ENCODE data around the gene HTRA3. TPM values are rescaled to one million over a fixed set of nuclear protein-coding genes. Genes with fewer than 3 reads are reported as not detected.

Gene HTRA3
- total RNA-seq, 1 donor from 2014 or later: 3.4 TPM

DNA sequence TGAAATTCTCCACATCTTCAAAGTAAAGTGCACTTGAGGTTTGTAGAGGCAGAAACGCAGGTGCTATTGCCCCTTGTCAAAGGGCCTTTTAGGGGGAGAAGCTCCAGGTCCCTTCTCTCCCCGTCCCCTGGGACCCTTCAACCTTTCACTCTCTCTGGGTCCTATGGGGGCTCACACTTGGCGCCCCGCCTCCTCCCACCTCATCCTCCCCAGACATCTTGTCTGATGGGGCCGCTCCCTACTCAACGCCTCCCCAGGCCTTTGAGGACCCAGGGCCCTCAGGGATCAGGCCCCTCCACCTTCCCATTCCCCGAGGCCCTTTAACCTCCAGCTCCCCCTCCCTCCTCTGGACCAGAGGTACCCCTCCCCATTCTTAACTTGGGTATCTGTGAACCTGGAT is 1.3 kb upstream of the HTRA3 start:
- no peak overlapping the region for H3K27ac Mint-ChIP-seq (ENCODE audit: unreplicated experiment)
- no peaks in the 10 kb centered on the region for H3K9me3 Mint-ChIP-seq
- peaks cover 20% of the 10 kb centered on the region for H3K4me1 Mint-ChIP-seq
- TF ChIP-seq, protein P1, sequence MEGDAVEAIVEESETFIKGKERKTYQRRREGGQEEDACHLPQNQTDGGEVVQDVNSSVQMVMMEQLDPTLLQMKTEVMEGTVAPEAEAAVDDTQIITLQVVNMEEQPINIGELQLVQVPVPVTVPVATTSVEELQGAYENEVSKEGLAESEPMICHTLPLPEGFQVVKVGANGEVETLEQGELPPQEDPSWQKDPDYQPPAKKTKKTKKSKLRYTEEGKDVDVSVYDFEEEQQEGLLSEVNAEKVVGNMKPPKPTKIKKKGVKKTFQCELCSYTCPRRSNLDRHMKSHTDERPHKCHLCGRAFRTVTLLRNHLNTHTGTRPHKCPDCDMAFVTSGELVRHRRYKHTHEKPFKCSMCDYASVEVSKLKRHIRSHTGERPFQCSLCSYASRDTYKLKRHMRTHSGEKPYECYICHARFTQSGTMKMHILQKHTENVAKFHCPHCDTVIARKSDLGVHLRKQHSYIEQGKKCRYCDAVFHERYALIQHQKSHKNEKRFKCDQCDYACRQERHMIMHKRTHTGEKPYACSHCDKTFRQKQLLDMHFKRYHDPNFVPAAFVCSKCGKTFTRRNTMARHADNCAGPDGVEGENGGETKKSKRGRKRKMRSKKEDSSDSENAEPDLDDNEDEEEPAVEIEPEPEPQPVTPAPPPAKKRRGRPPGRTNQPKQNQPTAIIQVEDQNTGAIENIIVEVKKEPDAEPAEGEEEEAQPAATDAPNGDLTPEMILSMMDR (conservative IDR thresholded peaks at IDR 0.05): no peak
- H3K27me3 Mint-ChIP-seq (ENCODE audit: low read depth): peaks cover 32% of the 10 kb centered on the region
- DNase-seq (ENCODE audit: low read depth, low spot score): no peak
- no peaks in the 10 kb centered on the region for H3K36me3 Mint-ChIP-seq (ENCODE audit: low read depth)
- no peak overlapping the region for H3K4me3 Mint-ChIP-seq

DNA sequence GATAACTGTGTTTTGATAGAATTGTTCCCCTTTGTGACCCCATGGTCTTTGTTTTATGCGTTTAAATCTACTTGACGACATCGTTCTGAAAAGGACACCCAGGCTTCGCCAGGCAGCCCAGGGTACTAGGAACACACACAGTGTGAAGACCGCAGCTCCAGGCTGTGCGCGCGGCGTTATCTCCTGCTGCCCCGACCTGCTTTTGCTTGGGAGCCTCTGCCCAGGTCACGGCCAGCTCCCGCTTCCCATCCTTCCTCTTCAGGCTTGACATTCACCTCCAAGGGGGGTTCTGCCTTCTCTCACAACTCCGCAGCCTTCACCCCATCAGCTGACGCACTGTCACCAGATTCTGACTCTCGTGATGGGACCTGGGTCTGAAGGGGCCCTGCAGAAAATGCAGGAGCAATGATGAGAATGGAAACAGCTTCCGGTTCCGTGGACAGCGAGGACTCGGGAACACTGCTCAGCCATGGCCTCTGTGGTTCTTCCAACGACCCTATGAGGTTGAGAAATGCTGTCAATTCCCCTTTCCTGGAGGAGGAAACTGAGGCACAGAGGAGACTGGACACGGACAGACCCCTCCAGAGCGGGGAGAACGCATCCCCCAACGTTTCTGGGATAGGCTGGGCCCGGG is 536 bp upstream of the HTRA3 start:
- no peak for DNase-seq (ENCODE audit: low read depth, low spot score)
- Mint-ChIP-seq H3K27ac (ENCODE audit: unreplicated experiment) (no peak overlapping the region), H3K36me3 (ENCODE audit: low read depth) (no peaks in the 10 kb centered on the region), H3K9me3 (no peaks in the 10 kb centered on the region), H3K4me1 (peaks cover 12% of the 10 kb centered on the region), H3K27me3 (ENCODE audit: low read depth) (peaks cover 29% of the 10 kb centered on the region), H3K4me3 (no peak overlapping the region)
- TF ChIP-seq, protein P1 (conservative IDR thresholded peaks at IDR 0.05): no peak

DNA sequence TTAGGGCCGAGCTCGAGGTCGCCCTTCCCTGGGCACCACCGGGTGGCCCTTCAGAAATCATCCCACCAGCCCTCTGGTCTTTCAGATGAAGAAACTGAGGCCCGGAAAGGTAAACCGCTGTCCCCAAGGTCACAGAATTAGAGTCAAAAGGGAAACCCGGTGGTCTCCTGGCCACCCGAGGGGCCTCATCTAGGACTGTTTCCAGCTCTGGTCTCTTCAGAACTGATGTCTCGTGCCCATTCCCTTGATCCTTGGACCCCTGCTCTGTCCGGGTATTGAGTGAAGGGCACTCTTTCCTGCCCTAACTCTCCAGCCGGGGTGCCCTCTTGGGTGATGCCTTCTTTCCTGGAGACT is 841 bp downstream of the HTRA3 start:
- Mint-ChIP-seq H3K27me3 (ENCODE audit: low read depth) (peaks cover 29% of the 10 kb centered on the region), H3K4me1 (peaks cover 12% of the 10 kb centered on the region), H3K36me3 (ENCODE audit: low read depth) (no peaks in the 10 kb centered on the region), H3K4me3 (no peak overlapping the region), H3K9me3 (no peaks in the 10 kb centered on the region), H3K27ac (ENCODE audit: unreplicated experiment) (no peak overlapping the region)
- TF ChIP-seq, protein P1 (conservative IDR thresholded peaks at IDR 0.05): no peak
- no peak for DNase-seq (ENCODE audit: low read depth, low spot score)

DNA sequence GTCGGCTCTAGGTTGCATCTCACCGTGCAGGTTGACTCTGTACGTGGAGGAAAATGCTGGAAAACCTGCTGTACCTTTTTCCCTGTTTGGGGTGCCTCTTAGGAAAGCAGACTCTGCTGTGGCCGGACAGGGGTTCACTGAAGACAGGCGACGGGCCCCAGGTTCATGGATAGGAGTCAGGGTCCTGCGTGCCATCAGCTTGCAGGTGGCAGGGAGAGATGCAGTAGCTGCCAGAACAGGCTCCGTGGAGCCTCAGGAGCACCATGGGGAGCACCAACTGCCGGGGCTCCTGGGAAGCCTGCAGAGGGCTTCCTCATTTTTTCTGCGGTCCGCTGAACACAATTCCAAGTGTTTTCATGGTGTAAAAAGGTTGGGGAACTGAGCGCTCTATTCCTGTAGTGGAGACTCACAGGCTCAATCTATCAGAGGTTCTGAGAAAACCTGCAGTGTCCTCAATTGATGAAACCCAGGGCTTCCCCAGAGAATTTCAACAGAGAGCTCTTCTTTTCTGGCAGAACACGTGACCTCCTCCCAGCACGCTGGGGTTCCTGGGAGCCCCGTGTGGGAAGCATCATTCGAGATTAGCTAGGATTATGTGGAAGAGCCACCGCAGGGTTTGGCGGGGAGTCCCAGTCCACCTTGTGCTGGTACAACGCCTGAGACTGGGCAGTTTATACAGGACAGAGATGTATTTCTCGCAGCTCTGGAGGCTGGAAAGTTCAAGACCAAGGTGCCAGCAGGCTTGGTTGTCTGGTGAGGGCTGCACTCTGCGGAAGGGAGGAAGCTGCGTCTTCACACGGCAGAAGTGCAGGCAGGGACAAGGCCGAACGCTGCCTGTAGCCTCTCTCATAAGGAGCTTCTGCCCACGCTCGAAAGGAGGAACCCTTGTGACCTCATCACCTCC is 1.6 kb downstream of the HTRA3 start:
- Mint-ChIP-seq H3K4me1 (peaks cover 9% of the 10 kb centered on the region), H3K36me3 (ENCODE audit: low read depth) (no peaks in the 10 kb centered on the region), H3K4me3 (peak overlapping the region; percentile 49), H3K9me3 (no peaks in the 10 kb centered on the region), H3K27ac (ENCODE audit: unreplicated experiment) (peak overlapping the region; percentile 57), H3K27me3 (ENCODE audit: low read depth) (peaks cover 29% of the 10 kb centered on the region)
- TF ChIP-seq, protein P1 (conservative IDR thresholded peaks at IDR 0.05): no peak
- DNase-seq (ENCODE audit: low read depth, low spot score): no peak

DNA sequence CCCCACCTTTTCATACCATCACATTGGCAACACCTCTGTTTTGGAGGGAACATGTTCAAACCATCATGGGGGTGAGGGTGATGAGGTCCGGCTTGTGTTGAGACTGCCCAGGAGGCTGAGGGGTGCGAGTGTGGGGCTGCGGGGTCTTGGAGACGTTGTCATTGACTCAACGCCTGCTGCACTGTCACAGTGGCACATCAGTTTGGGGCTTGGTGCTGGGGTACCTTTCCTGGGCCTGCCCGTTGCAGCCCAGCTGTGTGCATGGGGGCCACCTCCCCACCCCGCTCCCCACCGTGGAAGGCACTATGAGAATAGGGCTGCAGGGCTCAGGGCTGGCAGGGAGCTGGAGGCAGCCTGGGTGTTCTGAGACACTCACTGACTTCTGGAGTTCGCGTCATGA is 2.3 kb downstream of the HTRA3 start:
- H3K4me3 Mint-ChIP-seq: no peak overlapping the region
- no peaks in the 10 kb centered on the region for H3K36me3 Mint-ChIP-seq (ENCODE audit: low read depth)
- peaks cover 9% of the 10 kb centered on the region for H3K4me1 Mint-ChIP-seq
- H3K27me3 Mint-ChIP-seq (ENCODE audit: low read depth): peaks cover 29% of the 10 kb centered on the region
- TF ChIP-seq, protein P1 (conservative IDR thresholded peaks at IDR 0.05): no peak
- H3K9me3 Mint-ChIP-seq: no peaks in the 10 kb centered on the region
- no peak for DNase-seq (ENCODE audit: low read depth, low spot score)
- peak overlapping the region; percentile 57 for H3K27ac Mint-ChIP-seq (ENCODE audit: unreplicated experiment)

All from neural crest cell (in vitro differentiated cells).